GM03348 (cell line): ENCODE results near the gene TBATA.
A peak's percentile ranks its signal among the peaks of the same experiment; 100 is the strongest.
"Not testable (repeated sequence)": the region's sequence is repeated elsewhere in the genome, so short reads cannot be mapped to it uniquely, and the experiment has no call there.

Source experiments
- DNase-seq: peaks from one replicate; pipeline ENCODE4 v3.0.0; 2012; ENCODE audit warnings: low spot score

Gene TBATA

GRCh38 chr10:70779088-70779487 lies 6.1 kb downstream of the TBATA start:
- peak; percentile 7 for DNase-seq

- peak; percentile 2 for DNase-seq
Measured at GRCh38 chr10:70778267-70778924, 6.8 kb downstream of the TBATA start.

DNA sequence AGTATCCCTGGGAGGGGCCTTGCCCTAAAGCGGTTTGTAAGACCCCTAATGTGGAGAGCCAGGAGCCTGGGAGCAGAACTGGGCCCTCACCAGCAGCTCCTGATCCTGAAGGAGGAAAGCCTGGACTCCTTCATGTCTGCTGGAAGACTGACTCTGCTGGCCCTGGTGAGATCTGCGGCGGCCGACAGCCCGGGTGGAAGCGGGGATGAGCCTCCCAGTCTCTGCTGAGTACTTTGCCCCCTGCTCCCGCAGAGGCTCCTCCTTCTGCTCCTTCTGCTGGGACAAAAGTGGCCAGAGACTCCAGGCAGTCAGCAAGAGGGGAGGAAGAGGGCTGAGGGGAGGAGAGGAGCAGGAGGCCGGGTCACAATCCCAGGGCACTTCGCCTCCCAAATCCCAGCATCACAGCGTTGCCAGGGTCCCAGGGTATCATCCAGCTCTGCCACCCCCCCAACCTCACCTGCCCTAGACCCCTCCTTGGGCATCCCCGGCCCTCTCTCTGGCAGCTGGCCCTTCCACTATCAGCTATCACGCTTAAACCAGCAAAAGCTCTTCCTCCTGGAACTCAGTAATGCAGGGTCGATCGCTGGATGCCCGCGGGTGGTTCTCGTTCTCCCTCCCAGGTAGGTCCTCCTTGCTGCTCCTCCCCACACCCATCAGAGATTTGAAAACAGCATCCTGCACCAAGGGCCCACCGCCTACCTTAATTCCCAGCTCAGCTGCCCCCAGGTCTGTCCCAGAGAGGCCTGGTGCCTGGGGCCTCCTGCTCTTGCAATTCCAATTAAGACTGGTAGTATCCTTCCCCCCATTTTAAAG lies 7.9 kb downstream of the TBATA start:
- DNase-seq: peak; percentile 3

DNA sequence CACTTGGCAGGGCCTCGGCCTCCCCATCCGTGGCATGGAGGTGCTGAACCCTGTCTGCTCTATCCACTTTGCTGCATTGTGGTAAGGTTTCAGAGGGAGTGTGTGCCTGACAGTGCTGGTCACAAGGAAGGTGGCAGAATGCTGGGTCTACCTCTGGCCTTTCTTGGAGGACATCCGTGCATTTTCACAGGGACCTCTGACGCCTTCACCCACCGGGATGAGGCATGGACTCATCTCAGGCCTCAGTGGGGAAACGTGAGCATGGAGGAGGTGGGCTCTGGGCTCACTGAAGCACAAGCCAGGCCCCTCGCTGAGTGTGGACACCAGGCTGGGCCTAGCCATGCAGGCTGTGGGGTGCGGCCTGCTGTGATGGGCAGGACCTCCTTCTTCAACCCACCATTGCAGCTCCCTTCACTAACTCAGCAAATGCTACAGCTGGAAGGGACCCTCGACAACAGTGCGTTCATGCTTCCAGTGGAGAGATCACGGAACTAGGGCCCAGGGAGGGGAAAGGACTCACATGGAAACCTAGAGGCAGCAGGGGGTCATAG lies 8.6 kb downstream of the TBATA start:
- DNase-seq: peak; percentile 3

GRCh38 chr10:70775679-70776454 lies 9.3 kb downstream of the TBATA start:
- peak; percentile 6 for DNase-seq

DNA sequence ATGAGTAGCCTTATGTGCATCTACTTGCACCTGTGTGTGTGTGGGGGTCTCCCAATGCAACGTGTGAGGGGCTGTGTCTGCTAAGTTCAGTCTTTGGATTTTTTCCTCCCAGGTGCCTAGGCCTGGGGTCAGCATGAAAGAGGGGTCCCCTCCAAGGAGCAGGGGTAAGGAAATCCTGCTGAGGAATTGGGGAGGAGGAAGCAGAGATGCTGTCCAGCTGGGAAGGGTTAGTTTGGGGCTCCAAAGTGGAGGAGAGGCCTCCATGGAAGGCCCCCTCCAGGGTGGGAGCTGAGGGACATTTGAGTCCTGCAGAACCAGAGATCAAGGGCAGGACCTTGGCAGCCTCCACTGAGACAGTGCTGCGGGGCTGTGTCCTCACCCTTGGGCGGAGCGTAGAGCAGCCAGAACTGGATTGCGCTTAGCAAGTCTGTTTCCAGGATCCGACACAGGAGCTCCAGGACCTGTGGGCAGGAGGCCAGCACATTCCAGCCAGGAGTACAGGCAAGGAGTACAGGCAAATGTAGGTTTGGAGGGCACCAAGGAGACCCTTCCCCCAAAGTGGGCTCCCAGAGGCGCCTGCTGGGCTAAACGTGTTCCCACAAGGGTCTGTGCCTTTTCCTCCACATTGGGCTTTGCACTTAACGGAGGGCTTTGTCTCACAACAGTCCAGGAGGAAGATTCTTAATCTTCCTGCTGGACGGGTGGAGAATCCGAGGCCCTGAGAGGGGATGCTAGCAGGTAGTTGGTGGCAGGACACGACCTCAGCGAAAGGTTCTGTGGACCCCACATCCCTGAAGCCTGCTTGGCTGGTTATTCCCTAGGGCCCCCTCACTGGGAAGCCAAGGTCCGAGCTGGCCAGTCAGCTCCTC lies 10.1 kb downstream of the TBATA start:
- DNase-seq: peak; percentile 4

GRCh38 chr10:70773965-70774809 lies 11.0 kb downstream of the TBATA start:
- peak; percentile 2 for DNase-seq

DNA sequence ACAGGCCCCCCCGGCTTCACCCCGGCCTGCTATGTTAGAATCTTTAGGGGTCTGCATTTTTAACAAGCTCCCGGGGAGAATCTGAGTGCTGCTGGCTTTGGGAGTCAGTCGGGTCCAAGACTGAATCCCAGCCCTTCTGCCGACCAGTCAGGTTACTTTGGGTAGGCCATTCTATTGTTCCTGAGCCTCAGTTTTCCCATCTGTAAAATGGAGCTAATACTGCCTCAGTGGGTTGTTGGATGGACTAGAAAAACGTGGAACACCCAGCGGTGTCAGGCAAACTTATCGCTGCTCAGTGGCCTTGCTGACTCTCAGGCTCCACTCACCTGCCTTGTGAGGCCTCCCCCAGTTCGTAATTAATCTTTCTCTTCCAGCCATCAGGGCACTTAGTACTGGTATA lies 11.7 kb downstream of the TBATA start:
- DNase-seq: no peak

GRCh38 chr10:70772627-70773026 lies 12.6 kb downstream of the TBATA start:
- DNase-seq: no peak

DNA sequence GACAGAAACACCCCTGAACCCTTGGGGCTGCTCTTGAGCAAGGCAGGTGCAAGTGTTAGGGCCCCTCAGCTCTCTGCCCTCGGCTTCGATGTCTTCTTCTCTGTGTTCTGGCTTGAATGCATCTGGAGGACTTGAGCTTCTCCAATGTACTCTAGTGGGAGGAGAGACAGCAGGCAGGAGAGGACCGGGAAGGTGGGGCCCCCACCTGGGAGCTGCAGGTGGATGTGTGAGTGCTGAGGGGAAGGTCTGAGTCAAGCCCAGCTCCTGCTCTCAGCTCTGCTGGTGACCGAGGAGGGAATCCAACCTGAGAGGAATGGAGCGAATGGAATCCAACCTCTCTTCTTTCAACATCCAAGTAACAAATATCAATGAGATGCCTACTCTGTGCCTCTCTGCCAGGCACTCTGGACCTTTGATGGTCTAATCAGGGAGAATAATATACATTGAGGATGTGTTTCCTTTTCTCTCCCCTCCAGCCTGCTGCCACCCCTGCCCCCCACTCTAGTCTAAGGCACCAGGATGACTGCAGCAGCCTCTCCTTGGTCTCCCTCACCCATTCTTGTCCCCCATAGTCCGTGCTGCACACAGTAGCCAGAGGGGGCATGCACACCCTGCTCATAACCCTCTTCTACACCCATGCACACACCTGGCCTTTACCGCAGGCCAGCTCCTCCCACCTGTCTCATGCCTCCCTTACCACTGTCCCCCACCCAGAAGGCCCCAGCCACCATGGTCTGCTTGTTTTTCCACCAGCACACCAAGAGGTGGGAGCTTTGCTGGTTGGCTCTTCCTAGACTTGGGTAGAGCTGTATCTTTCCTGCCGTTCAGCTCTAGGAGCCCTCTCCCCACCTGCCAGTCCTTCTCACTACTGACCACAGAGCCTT lies 13.6 kb downstream of the TBATA start:
- DNase-seq: no peak

GRCh38 chr10:70770516-70770915 lies 14.7 kb downstream of the TBATA start:
- DNase-seq: not testable (repeated sequence)

GRCh38 chr10:70770001-70770400 lies 15.2 kb downstream of the TBATA start:
- DNase-seq: no peak

- no peak for DNase-seq
Measured at GRCh38 chr10:70769121-70769520, 16.1 kb downstream of the TBATA start.

GRCh38 chr10:70768026-70768685 lies 17.0 kb downstream of the TBATA start:
- DNase-seq: not testable (repeated sequence)

DNA sequence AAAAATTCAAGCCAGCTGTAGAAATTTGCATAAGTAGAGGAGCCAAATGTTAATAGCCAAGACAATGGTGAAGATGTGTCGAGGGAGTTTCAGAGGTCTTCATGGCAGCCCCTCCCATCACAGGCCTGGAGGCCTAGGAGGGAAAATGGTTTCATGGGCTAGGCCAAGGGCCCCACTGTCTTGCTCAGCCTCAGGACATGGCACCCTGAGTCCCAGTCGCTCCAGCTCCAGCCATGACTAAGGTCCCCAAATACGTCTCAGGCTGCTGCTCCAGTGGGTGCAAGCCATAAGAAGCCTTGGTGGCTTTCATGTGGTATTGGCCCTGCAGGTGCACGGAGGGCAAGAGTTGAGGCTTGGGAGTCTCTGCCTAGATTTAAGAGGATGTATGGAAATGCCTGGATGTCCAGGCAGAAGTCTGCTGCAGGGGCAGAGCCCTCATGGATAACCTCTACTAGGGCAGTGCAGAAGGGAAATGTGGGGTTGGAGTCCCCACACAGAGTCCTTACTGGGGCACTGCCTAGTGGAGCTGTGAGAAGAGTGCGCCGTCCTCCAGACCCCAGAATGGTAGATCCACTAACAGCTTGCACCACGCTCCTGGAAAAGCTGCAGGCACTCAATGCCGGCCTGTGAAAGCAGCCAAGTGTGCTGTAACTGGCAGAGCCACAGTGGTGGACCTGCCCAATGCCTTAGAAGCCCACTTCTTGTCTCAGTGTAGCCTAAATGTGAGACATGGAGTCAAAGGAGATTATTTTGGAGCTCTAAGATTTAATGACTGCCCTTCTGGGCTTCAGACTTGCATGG lies 19.2 kb downstream of the TBATA start:
- no peak for DNase-seq

- no peak for DNase-seq
Measured at GRCh38 chr10:70763567-70763966, 21.6 kb downstream of the TBATA start.

- no peak for DNase-seq
Measured at GRCh38 chr10:70762441-70763175, 22.6 kb downstream of the TBATA start.
